HuH-7 (cell line): ENCODE data around the gene ELP1.
A peak's percentile ranks its signal among the peaks of the same experiment; 100 is the strongest.

Experiments used
- DNase-seq: peaks from one replicate; pipeline ENCODE4 v3.0.0; 2011; ENCODE audit warnings: low spot score

Gene ELP1

DNA sequence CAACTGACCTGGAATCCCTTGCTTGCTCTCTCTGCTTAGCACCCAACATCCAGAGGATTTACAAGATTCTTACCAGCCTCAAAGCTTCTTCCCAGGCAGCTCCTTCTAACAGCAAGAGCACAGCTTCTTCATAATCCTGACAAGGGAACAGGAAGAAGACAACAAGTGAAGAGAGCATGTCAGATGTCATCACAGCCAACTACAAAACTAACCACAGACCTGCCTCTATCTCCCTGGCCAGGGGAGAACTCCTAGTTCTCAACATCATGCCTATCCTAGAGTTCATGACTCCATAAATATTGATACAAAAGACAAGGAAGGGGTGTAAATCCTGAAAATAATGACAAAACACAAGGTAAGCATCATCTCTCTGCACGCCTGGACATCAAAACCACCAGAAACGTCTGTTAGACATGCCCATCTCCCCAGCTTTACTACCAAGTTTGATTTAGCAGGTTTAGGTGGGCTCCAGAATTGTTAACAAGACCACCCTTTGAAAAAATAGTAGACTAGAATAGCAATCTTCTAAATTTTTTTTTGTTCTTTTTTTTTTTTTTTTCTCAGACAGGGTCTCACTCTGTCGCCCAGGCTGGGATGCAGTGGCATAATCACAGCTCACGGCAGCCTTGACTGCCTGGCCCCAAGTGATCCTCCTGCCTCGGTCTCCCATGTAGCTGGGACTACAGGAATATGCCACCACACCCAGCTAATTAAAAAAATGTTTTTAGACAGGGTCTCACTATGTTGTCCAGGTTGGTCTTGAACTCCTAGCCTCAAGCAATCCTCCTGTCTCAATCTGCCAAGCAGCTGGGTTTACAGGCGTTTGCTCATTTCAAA lies 51.7 kb downstream of the ELP1 start:
- DNase-seq: no peak

DNA sequence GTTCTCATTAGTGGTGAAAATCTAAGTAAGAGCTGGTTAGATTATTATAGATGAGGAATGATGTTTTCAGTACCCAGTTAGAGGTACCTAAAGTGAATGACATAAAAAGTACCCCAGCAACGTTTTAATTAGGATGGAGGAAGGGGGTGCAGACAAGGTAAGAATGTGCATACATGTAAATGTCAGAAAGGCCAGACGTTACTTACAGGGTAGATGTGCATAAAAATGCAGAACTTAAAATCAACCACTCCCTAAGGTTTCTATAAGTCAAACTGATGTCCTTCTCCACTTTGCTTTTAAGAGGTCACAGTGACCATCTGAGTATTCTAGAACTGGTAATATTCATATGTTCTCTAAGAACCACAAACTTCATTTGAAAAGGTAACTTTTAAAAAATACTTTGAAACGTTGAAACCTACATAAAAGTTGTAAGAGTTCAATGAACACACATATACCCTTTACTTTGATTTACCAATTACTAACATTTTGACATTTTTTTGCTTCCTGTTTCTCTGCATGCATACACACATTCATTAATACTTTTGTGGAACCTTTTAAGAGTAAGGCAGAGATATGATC lies 53.1 kb downstream of the ELP1 start:
- no peak for DNase-seq

DNA sequence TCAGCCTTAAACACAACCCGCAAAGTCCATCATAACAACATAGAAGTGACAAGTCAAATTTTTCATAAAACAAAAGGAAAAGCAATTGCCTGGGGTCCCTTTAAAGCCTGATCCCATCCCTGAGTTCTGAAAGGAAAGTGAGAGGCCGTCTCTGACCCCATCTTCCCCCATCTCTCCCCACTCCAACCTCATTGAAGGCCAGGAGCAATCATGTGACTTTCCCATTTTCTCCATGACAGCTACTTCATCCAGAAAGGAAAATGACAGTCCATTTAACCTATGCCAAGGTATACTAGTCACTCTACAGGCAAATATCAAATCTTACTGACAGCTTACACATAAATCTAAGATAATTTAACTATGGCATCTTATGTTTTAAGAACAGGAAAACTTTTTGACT lies 56.4 kb downstream of the ELP1 start:
- DNase-seq: no peak

DNA sequence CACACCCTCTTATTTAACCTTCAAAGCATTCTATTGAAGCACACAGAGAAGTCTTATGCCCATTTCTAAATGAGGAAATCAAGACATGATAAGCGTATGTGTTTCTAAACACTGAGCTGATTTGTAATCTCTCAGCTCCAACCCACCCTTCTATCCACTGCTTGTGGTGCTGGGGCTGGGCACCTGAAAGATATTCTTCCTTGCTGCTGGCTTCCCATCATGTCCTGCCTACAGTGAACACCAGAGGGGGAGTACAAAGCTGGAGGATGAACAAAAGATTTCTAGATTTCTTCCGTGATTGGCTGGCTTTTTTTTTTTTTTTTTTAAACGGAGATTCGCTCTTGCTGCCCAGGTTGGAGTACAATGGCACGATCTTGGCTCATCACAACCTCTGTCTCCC lies 57.5 kb downstream of the ELP1 start:
- no peak for DNase-seq

DNA sequence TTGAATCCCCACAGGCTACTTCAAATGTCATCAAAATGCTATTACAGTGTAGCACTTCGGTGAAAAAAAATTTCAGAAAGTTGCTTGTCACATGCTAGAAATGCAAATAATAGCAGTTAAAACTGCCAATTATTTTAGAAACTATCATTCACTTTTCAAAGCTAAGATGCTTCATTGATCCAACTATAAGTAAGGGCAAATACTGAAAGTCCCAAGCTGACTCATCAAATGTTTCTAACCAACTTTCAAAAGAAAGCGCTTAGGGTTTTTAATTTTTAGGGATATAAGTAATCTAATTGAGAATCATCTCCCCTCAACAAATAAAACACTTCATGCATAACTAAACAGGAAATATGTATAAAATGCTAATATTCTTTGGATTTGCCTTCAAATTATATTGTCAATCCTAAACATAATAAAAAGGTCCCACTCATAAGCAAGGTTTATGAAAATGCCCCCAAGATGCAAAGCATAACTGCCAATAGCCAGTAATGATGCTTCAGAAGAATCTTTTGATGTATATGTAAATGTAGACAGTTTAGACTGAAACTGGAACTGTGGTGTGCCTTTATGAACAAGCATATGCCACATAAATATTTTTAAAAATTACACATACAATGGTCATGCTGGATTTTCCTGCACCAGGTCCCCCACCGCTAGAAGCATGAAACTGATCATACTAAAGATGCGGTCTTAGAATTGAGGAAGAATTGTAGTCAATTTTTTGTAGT lies 59.7 kb downstream of the ELP1 start:
- DNase-seq: no peak

DNA sequence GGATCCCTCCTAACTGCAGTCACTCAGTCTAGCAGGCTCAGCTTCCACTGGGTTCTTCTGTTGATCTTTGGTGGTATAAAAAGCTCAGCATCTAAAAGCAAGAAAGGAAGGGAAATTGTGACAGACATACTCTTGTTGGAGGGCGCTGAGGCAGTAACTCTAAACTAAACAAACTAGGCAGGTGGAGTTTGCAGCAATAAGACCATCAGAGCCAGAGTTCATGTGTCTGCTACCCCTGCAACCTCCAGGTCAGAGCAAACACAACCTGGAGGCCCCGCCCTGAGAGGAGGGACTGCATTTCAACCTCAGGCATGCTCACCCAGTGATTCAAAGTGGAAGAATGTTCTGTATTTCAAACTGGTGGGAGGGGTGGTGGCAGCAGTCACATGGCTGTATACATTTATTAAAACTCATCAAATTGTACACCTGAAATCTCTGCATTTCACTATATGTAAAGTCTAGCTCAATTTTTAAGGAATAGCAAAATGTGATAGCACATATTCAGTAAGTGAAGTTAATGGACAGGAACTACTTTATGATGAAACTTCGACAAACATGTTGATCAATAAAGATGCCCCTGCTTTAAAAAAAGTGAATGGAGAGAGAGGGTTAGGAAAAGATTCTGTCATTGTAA lies 64.7 kb downstream of the ELP1 start:
- peak; percentile 89 for DNase-seq

DNA sequence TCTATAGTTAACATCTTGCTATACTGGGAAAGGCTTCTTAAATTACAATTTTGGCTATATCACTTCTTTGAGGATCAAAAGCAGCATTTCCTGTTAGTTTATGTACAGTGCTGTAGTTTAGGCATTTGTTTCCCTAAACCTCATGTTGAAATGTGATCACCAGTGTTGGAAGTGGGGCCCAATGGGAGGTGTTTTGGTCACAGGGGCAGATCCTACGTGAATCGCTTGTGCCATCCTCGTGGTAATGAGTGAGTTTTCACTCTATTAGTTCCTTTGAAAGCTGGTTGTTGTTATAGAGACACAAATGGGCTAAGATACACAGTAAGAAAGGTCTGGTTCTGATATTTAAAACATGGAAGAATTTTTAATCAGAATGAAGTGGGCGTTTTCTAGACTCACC lies 66.1 kb downstream of the ELP1 start:
- DNase-seq: no peak

DNA sequence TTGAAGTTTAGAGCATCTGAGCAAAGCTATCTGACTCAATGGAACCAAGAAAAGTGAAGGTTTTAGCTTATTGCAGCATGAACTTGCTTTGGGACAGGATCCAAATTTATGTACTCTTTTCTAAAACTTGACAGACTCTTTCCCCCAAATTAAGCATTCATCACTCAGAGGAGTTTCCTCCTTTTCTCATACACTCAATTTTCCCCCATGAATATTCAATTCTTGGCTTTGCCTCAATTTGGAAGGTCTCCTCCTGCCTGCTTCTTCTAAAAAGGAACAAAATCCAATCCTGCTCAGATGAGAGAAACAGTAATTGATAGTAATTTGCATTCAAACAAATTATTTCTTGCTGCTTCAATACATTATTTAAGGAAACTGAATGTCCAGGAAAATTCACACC lies 66.8 kb downstream of the ELP1 start:
- no peak for DNase-seq

DNA sequence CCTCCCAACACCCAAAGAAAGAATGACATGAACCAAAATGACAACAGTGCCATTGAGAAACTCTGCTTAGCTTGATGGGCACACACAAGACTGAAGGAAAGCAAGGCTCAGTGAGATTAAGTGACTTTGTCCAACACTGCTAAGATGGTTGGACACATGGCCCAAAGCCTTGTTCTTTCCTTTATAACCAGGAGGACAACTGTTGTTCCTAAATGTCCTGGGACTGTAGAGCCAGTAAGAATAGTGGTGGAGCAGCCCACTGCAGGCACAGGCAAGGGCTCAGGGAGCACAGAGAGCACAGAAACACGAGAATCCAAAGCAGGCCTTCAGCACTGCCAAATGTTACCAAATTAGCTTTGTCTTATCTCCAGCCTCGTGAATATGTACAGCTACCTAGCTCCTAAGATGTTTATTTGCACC lies 67.9 kb downstream of the ELP1 start:
- no peak for DNase-seq

DNA sequence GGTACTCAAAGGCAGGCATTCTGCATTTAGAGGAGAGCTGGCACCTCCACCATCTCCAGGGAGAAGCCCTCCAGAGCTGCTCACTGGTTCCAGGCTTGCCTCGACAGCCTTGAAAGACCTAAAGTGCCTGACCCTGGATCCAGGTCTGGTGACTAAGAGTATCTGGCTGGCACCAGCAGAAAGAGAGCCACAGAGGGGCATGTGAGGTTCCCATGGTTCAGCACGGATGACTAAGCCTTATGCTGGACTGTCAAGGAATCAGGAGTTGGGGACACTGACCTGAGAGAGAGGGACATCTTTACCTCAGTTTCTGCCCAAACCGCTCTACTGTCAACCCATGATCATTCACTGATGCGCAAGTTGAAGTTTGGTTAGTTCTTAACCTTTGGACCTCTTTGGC lies 68.9 kb downstream of the ELP1 start:
- no peak for DNase-seq

DNA sequence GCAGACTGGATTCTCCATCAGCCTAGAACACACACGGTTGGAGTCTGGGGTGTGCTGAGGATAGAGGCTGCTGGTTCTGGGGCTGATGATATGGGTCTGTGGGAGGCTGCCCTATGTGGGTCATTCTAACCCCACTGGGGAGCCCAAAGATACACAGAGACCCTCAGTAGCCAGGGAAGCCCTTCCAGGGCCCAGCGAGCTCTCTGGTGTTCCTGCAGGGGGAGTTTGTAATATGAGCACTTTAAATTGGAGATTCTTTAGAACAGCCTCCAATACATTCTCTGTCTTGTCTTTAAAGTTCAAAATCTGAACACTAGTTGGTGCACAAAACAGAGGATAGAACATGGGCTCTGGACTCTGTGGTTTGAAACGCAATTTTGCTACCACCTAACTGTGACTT lies 69.5 kb downstream of the ELP1 start:
- no peak for DNase-seq

DNA sequence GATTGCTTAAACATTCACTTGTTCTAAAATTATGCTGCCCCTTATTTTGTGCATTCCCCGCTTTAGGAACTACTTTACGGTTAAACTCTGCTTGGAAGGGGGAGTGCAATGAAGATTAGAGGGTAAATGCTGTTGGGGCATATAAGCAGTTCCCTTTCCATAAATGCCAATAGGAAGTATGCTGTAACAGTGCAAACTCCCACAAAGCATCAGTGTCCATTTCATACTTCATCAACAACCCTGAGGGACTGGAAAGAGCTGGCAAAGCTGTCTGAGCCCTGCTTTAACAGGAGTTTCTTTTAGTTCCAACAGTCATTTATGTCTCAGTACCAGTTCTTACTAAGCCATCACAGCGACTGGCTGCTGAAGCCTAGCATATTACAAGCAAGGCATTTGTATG lies 70.0 kb downstream of the ELP1 start:
- no peak for DNase-seq

DNA sequence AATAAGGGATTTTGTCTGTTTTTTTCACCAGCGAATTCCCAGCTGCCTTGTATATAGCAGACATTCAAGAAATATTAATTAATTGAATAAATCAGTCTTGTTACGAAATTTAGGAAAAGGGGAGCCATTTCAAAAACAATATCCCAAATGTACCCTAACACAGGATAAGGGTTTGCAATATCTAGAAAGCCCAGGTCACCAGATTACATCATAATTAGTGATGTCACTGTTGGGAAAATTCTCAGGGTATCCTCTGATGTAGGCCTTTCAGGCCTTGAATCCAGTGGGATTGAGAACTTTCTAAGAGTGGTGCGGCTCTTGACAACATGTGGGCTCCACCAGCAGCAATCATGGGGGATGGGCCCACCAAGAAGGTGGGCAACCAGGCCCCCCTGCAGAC lies 71.9 kb downstream of the ELP1 start, which contains the start of gene ACTL7A:
Gene ACTL7A (plus strand): TSS at position 270 of the 400 bp plus-strand sequence. CDS start 57 bp downstream, at position 327.
- no peak for DNase-seq

DNA sequence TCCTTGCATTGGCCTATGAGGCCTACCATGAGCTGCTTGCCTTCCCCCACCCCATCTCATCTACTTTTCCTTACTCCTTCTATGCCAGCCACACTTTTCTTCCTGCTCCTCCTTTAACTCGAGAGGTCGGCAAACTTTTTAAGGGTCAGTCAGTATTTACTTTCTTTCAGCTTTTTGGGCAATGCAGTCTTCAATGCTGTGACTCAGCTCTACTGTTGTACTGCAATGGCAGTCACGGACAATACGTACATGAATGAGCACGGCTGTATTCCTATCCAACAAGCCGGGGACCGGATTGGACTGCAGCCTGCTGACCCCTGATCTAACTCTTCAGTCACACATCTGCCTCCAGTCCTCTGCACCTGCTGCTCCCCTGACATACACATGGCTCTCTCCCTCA lies 72.5 kb downstream of the ELP1 start:
- no peak for DNase-seq

DNA sequence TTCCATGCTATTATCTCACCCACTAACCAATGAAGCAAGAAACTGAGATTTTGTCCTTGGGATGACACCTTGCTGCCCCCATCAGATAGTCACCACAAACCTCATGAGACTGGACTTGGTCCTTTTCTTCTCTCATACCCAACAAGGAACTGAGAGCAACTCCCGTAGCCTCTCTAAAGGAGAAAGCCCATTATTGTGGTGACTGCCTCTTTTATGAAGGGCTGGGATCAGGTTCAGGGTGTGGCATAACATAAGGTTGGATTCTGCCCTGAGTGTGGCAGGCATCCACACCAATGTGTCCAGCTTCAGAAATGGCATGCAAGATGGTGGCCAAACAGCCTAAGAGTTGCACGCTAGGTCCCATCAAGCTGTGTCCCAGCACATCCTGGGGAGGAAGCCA lies 73.2 kb downstream of the ELP1 start:
- no peak for DNase-seq

DNA sequence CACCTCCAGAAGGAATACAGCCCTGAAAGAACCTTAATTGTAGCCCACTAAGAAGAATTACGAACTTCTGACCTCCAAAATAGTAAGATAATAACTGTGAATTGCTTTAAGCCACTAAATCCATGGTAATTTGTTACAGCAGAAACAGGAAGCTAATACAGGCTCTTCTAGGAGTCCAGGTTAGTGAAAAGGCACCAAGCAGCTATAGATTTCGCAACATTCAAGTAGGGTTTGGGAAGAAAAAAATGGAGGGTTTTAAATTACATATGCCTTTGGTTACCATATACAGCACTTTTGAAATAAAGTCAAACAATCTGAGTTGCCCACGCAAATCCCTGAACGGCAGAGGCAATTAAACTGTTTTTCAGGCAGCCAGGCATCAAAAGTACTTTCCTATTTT lies 73.6 kb downstream of the ELP1 start:
- DNase-seq: no peak

DNA sequence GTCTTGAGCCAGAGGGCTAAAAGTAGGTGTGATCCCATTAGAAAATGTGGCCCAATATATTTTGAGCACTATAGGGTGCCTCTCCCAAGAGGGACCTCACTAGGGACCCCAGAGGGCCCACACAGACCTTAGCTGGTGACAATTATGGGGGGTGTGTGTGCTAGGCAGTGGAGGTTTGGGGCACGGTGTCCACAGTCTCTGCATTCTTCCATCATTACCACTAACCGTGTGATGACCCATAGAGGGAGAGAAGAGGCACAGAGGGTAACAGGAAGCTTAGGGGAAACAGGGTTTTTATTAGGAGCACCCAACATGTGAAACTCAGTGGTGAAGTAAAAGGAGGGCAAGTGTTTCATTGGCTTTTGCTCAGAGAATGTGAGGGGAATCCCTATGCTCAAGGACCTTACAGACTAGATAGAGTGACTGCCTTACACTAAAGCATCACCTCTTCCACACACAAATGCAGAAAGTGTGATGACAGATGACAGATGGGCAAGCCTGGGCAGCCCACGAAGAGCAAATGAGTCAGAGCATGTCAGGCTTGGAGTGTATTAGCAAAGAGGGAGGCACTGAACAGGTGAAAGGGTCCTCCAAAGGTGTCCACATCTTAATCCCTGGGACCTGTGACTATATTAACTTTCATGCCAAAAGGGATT lies 74.3 kb downstream of the ELP1 start:
- no peak for DNase-seq

DNA sequence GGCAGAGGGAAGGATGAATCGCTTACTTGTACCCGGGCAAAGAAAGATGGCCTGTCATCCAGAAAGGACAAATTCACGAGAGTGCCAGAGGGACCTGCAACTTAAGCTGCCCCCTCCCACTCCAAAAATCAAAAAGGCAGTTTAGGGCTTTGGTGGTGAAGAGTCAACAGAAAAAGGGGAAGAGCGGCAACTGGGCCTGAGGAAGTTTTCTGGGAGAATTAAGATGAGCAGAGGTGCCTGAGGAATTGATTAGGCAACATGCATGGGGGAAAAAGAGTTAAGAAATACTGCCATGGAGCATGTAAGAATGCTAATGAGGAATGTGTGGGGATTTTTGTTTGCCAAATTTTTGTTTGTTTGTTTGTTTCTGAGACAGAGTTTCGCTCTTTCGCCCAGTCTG lies 76.4 kb downstream of the ELP1 start:
- DNase-seq: no peak

DNA sequence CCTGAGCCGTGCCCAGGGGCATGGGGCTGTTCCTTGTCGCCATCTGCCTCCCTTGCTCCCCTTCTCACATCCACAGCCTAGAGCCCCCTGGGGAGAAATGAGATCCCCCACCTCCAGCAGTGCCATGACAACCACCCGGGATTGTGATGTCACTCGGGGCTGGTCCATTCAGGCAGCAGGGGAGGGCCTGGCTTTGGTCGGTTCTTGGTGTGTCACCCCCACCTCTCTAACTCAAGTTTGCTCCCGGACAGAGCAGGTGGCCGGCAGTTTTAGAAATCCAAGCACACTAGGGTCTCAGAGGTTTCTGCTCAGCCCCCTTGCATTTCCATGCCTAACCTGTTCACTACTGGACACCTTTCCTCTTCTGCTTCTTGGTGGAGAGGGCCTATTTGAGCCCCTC lies 78.0 kb downstream of the ELP1 start, which contains the start of gene ACTL7B:
Gene ACTL7B (minus strand): TSS at position 99 of the 400 bp plus-strand sequence. CDS start 56 bp downstream, at position 43.
- no peak for DNase-seq

DNA sequence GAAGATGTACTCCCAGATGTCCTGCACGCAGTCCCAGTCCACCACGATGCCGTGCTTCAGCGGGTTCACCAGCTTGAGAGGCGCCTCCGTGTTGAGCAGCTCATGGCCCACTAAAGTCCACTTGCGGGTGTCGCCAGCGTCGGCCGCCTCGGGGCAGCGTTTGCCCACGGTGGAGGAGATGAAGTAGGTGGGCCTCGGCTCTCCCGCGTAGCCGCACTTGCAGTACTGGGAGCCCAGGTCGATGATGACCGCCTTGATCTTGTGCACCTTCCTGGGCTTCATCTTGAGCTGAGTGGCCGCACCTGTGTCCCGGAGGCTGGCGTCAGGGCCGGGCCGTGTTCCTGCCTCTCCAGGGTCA lies 78.4 kb downstream of the ELP1 start:
- no peak for DNase-seq

DNA sequence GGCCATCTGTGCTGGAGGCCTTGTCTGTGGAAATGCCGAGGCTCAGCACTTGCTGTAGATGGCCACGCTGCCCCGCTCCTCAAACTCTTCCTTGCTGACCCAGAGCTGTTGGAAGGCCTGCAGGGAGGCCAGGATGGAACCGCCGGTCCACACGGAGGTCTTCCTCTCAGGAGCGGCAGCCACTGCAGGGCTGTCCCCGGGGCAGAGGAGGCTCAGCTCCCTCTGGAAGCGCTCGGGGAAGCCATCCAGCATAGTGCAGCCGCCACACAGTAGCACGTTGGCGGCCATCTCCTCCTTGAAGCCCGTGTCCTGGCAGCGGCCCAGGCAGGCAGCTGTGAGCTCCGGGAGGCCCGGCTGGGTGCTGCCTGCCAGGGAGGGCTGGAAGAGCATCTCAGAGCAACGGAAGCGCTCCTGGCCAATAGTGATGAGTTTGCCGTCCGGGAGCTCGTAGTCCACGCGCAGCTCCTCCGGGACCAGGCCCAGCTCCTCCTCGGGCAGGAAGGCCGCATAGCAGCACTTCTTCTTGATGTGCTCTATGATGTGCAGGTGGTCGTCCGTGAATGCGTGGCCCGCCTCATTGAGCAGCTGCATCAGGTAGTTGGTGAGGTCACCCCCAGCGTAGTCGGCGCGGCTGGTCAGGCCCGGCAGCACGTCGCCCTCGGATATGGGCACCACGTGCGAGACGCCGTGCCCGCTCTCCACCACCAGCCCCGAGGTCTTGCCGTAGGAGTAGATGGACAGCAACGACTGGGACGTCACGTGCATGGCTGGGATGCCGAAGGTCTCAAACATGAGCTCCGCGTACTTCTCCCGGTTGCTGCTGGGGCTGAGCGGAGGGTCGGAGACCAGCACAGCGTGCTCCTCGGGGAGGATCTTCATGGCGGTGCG lies 79.0 kb downstream of the ELP1 start:
- no peak for DNase-seq
